ENCODE measurements around the gene RFX8. TPM values are rescaled to one million over a fixed set of nuclear protein-coding genes. Genes with fewer than 3 reads are reported as not detected.

RFX8 gene
- polyA plus RNA-seq, 1 of the 3 experiments (the other 2 are of a cell fraction): 0.07 TPM

DNA sequence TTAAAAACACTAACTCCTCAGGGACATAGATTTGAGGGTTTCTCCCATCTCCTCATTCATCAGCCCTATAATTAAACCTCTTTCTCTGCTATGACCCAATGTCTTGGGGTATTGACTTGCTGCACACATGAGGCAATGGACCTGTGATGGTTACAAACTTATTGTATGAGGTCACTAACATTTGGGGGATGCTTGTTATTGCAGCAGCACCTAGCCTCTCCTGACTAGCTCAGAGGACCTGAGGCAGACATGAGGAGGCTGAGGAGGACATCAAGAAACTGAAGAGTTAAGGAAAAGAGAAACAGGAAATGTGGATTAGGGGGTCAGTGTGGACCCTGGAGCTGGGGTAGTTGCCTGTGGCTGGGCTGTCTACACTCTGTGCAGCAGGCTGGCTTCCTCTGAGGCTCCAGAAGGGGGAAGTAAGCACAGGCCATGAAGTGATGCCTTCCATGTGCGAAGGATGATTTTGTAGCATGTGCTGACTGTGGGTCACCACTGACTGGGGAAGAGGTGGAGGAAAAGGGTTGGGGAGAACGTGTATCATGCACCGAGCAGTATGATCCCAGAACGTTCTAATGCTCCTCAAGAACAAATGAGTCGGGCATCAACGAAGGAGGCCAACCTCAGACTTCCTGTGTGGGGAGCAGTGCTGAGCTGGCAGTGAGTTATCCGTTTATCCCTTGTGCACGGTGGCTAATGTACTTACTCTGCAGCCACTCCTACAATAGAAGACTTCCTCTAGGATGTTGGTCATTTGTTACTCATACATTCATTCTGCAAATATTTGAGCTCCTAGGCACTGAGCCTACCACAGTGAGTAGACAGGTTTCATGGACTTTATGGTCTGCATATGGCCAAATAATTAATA, 42.1 kb upstream of the RFX8 start (continued):
- TF ChIP-seq RFX5 (IDR thresholded peaks at IDR 0.05; ENCODE audit: low read length) (no peak), SMC3 (IDR thresholded peaks at IDR 0.05; ENCODE audit: low read depth, low read length) (no peak), FOSL2 (IDR thresholded peaks at IDR 0.05; ENCODE audit: borderline replicate concordance, low read depth) (peak; percentile 81), RAD21 (IDR thresholded peaks at IDR 0.05; ENCODE audit: low read length) (no peak), GATA2 (CRISPR knock-in tag; IDR thresholded peaks at IDR 0.05) (no peak)
- TF ChIP-seq, protein P1, sequence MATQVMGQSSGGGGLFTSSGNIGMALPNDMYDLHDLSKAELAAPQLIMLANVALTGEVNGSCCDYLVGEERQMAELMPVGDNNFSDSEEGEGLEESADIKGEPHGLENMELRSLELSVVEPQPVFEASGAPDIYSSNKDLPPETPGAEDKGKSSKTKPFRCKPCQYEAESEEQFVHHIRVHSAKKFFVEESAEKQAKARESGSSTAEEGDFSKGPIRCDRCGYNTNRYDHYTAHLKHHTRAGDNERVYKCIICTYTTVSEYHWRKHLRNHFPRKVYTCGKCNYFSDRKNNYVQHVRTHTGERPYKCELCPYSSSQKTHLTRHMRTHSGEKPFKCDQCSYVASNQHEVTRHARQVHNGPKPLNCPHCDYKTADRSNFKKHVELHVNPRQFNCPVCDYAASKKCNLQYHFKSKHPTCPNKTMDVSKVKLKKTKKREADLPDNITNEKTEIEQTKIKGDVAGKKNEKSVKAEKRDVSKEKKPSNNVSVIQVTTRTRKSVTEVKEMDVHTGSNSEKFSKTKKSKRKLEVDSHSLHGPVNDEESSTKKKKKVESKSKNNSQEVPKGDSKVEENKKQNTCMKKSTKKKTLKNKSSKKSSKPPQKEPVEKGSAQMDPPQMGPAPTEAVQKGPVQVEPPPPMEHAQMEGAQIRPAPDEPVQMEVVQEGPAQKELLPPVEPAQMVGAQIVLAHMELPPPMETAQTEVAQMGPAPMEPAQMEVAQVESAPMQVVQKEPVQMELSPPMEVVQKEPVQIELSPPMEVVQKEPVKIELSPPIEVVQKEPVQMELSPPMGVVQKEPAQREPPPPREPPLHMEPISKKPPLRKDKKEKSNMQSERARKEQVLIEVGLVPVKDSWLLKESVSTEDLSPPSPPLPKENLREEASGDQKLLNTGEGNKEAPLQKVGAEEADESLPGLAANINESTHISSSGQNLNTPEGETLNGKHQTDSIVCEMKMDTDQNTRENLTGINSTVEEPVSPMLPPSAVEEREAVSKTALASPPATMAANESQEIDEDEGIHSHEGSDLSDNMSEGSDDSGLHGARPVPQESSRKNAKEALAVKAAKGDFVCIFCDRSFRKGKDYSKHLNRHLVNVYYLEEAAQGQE (IDR thresholded peaks at IDR 0.05; ENCODE audit: low read depth, low read length): 0 out of 2 replicates have a peak, but pooled peaks have one; percentile 19
- TF ChIP-seq, protein P2, sequence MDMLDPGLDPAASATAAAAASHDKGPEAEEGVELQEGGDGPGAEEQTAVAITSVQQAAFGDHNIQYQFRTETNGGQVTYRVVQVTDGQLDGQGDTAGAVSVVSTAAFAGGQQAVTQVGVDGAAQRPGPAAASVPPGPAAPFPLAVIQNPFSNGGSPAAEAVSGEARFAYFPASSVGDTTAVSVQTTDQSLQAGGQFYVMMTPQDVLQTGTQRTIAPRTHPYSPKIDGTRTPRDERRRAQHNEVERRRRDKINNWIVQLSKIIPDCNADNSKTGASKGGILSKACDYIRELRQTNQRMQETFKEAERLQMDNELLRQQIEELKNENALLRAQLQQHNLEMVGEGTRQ (IDR thresholded peaks at IDR 0.05; ENCODE audit: borderline replicate concordance, low read depth, low read length): no peak

DNA sequence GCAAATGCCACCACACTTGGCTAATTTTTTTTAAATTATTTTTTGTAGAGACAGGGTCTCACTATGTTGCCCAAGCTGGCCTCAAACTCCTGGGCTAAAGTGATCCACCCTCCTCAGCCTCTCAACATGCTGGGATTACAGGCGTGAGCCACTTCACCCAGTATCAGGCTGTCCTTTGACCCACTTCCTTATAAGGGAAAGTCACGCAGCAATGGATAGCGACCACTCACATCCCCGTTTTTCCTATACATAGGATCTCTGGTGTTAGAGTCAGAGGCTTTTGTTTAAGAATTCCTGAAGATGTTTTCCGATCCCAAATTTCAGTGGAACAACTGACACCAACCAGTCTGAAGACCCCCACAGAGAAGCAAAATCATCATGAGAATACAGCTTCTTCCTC, 41.4 kb upstream of the RFX8 start:
- Histone ChIP-seq H3K4me3 (ENCODE audit: low read depth in 2 of 2, low read length in 1 of 2) (no peak overlapping the region), H4K20me1 (ENCODE audit: insufficient read depth) (no peaks in the 10 kb centered on the region), H3K79me2 (ENCODE audit: insufficient read depth) (no peaks in the 10 kb centered on the region), H3F3A (replicated peaks; ENCODE audit: insufficient read depth) (peaks cover 31% of the 10 kb centered on the region), H3K36me3 (replicated peaks in 1 of 2; ENCODE audit: control insufficient read depth in 1 of 2, insufficient read depth in 2 of 2, low read length in 1 of 2) (no peaks in the 10 kb centered on the region), H3K9ac (no peak overlapping the region), H3K27ac (ENCODE audit: low read depth in 2 of 2, low read length in 1 of 2) (peak overlapping the region in 1 of 2 experiments; percentile 96; a peak in 2 of 4 replicates), H3K4me2 (no peak overlapping the region), H2AFZ (ENCODE audit: low read depth) (no peak overlapping the region), H3K27me3 (ENCODE audit: insufficient read depth) (no peaks in the 10 kb centered on the region), H3K9me2 (no peaks in the 10 kb centered on the region), H3K9me3 (no peaks in the 10 kb centered on the region), H3K4me1 (ENCODE audit: control insufficient read depth in 1 of 2, insufficient read depth in 2 of 2, low read depth in 1 of 2, low read length in 1 of 2) (peaks cover 9 to 43% of the 10 kb centered on the region in 2 experiments; a peak in 3 of 4 replicates)
- WGBS (ENCODE audit: low lambda C conversion rate): 89% methylated on average over 5 of the region's 5 CpGs
- CTCF ChIA-PET: interaction anchor here (1.4 to 3.8 kb wide), 2 partner anchors 97 to 314 kb away, joined by 3 to 21 read pairs; no protein-coding TSS in a partner anchor
- POLR2A ChIA-PET: no interaction called here
- no peak for TF ChIP-seq MXI1 (IDR thresholded peaks at IDR 0.05; ENCODE audit: low read depth, low read length)
- no peak for TF ChIP-seq FOSL2 (IDR thresholded peaks at IDR 0.05; ENCODE audit: borderline replicate concordance, low read depth)
- no peak for TF ChIP-seq TCF12 (IDR thresholded peaks at IDR 0.05)
- no peak for TF ChIP-seq POLR2AphosphoS5 (IDR thresholded peaks at IDR 0.05; ENCODE audit: low read depth, low read length)
- TF ChIP-seq RFX5 (IDR thresholded peaks at IDR 0.05; ENCODE audit: low read length): no peak
- TF ChIP-seq, protein P3, sequence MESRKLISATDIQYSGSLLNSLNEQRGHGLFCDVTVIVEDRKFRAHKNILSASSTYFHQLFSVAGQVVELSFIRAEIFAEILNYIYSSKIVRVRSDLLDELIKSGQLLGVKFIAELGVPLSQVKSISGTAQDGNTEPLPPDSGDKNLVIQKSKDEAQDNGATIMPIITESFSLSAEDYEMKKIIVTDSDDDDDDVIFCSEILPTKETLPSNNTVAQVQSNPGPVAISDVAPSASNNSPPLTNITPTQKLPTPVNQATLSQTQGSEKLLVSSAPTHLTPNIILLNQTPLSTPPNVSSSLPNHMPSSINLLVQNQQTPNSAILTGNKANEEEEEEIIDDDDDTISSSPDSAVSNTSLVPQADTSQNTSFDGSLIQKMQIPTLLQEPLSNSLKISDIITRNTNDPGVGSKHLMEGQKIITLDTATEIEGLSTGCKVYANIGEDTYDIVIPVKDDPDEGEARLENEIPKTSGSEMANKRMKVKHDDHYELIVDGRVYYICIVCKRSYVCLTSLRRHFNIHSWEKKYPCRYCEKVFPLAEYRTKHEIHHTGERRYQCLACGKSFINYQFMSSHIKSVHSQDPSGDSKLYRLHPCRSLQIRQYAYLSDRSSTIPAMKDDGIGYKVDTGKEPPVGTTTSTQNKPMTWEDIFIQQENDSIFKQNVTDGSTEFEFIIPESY (IDR thresholded peaks at IDR 0.05; ENCODE audit: borderline replicate concordance, low read depth): no peak
- TF ChIP-seq GABPA (IDR thresholded peaks at IDR 0.05; ENCODE audit: low read depth): no peak
- TF ChIP-seq, protein P2 (IDR thresholded peaks at IDR 0.05; ENCODE audit: borderline replicate concordance, low read depth, low read length): no peak
- no peak for TF ChIP-seq EP300 (IDR thresholded peaks at IDR 0.05; ENCODE audit: borderline replicate concordance in 1 of 2, low read depth in 1 of 2, low read length in 1 of 2)
- TF ChIP-seq FOXM1 (IDR thresholded peaks at IDR 0.05; ENCODE audit: low read depth): no peak
- DNase-seq: no peak

Data from SK-N-SH (cell line).